Fibroblast of peridontal ligament (primary cell): ENCODE data around the gene TAS2R20.
"Not testable (repeated sequence)": the region's sequence is repeated elsewhere in the genome, so short reads cannot be mapped to it uniquely, and the experiment has no call there.

Source experiments
- DNase-seq: peaks from one replicate; pipeline ENCODE4 v3.0.0-alpha.2; 2010; ENCODE audit errors: extremely low read depth

The TAS2R20 gene

GRCh38 chr12:10998204-10998603 lies at the start of gene TAS2R20:
Gene TAS2R20, minus strand, starts transcription at chr12:10998304. Its CDS starts 429 bp downstream, at chr12:10997875.
- no peak for DNase-seq

GRCh38 chr12:11041366-11041765 lies 43.3 kb upstream of the TAS2R20 start:
- not testable (repeated sequence) for DNase-seq

- DNase-seq = no peak
These were observed 42.1 kb upstream of the TAS2R20 start for GRCh38 chr12:11040162-11040561.

GRCh38 chr12:11039171-11039570 lies 41.1 kb upstream of the TAS2R20 start:
- DNase-seq = no peak

- not testable (repeated sequence) for DNase-seq
These were observed 35.9 kb upstream of the TAS2R20 start for GRCh38 chr12:11033959-11034358.

GRCh38 chr12:11031307-11031706 lies 33.2 kb upstream of the TAS2R20 start, which contains the start of gene TAS2R31:
Gene TAS2R31, minus strand, starts transcription at chr12:11031407. Its CDS starts 72 bp downstream, at chr12:11031335.
- DNase-seq = no peak

GRCh38 chr12:11026118-11026517 lies 28.0 kb upstream of the TAS2R20 start:
- DNase-seq = no peak

- no peak for DNase-seq
These were observed 25.3 kb upstream of the TAS2R20 start for GRCh38 chr12:11023387-11023786.

- DNase-seq = no peak
These were observed 24.4 kb upstream of the TAS2R20 start, which contains the start of gene TAS2R19 for GRCh38 chr12:11022520-11022919. Gene TAS2R19, minus strand, starts transcription at chr12:11022620. Its CDS starts 49 bp downstream, at chr12:11022571.

- no peak for DNase-seq
These were observed 18.8 kb upstream of the TAS2R20 start for GRCh38 chr12:11016937-11017336.

- no peak for DNase-seq
These were observed 17.8 kb upstream of the TAS2R20 start for GRCh38 chr12:11015775-11016430.

GRCh38 chr12:11014234-11014633 lies 16.1 kb upstream of the TAS2R20 start:
- peak; percentile 30 for DNase-seq

GRCh38 chr12:11007608-11008007 lies 9.5 kb upstream of the TAS2R20 start:
- peak; percentile 11 for DNase-seq

GRCh38 chr12:10994307-10994706 lies 3.8 kb downstream of the TAS2R20 start:
- no peak for DNase-seq

GRCh38 chr12:10989107-10989506 lies 9.0 kb downstream of the TAS2R20 start:
- DNase-seq = no peak

GRCh38 chr12:10986812-10987211 lies 11.3 kb downstream of the TAS2R20 start, which contains the start of gene TAS2R50:
Gene TAS2R50, minus strand, starts transcription at chr12:10986912. Its CDS starts 52 bp downstream, at chr12:10986860.
- no peak for DNase-seq

- DNase-seq = no peak
These were observed 15.9 kb downstream of the TAS2R20 start for GRCh38 chr12:10982244-10982643.

- DNase-seq = no peak
These were observed 23.1 kb downstream of the TAS2R20 start for GRCh38 chr12:10974965-10975364.

GRCh38 chr12:10968765-10969456 lies 29.2 kb downstream of the TAS2R20 start:
- peak; percentile 54 for DNase-seq

GRCh38 chr12:10967409-10967808 lies 30.7 kb downstream of the TAS2R20 start:
- peak; percentile 78 for DNase-seq

- peak; percentile 5 for DNase-seq
These were observed 31.8 kb downstream of the TAS2R20 start for GRCh38 chr12:10966314-10966713.

GRCh38 chr12:10965476-10965875 lies 32.6 kb downstream of the TAS2R20 start:
- peak; percentile 40 for DNase-seq

- DNase-seq = no peak
These were observed 37.9 kb downstream of the TAS2R20 start for GRCh38 chr12:10960211-10960610.
